ENCODE data around the gene SOX13.

Gene SOX13

DNA sequence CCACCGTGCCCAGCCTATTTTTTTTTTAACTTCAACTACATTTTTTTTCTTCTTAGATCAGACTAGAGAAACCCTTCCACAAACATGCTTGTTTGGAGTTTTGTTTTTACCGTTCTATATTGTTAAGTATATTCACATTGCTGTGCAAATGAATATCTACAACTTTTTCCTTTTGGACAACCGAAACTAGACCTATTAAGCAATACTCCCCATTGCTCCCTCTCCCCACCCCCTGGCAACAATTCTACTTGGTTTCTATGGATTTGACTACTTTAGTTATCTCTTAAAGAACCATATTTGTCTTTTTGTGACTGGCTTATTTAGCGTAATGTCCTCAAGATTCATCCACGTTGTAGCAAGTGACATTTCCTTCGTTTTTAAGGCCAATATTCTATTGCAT, 59.8 kb downstream of the SOX13 start:
- DNase-seq, result no peak

DNA sequence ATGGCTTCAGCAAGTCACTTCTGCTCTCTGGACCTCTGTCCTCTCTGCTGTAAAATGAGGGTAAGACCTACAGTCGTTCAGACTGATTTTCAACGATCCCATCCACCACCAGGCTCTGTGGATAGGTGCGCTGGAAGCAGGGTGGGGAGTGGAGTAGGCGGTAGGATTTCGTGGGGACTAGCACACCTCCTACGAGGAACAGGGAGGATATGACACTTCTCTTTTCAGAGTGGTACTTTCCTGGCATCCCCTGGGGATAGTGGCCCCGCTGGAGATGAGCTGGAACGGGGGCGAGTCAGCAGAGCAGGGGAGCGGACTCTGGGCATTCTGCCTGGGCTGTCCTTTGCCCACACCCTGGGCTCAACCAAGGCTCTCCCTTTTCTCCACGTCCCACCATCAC, 61.2 kb downstream of the SOX13 start:
- no peak for DNase-seq

DNA sequence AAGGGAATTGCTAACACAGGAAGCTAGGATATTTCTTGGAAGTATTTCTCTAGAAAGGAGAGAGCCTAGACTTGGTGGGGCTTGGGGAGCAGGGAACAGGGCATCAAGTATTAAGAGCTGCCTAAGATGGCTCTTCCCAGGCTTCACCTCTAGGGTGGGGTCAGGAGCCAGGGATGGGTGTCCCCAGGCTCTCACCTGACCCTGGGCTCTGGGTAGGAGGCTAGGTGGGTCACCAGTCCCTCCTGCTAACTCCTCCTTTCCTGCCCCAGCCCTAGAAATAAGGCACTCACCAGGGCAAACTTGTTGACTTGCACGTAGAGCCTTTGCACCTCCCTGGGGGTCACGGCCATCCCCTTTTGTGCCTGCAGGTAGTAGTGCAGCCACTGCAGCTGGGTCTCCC, 63.9 kb downstream of the SOX13 start:
- DNase-seq, result no peak

DNA sequence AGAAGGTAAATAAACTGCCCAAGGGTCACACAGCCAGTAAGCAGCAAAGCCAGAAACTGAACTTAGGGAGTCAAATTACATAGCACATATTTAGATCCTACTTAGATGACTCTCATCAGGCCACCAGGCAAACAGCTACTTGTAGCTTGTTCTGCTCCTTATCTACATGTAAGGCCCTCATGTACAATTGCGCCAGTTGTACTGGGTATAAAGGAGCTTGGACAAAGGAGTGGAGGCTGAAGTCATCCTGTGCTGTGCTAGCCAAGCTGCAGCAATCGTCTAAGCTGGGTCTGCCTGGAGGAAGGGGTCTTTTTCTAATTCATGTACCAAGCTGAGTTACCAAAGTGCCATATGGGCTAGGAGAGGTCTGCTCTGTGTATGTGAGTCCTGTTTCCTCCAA, 66.2 kb downstream of the SOX13 start:
- peak; percentile 19 for DNase-seq

DNA sequence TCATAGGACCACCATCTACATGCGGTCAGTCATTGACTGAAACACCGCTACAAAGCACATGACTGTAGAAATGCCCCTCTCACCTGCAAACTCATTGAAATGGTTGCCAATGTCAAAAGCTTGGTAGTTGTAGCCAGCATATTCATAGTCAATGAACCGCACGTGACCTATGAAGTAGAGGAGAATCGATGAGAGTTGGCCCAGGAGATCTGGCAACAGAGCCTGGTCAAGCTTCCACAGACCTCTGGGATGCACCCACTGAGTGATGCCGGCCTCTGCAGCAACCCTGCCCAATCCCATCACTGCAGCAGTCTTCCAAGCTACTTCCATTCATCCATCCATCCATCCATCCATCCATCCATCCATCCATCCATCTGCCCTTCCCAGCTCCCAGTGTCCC, 67.0 kb downstream of the SOX13 start:
- DNase-seq, result no peak

DNA sequence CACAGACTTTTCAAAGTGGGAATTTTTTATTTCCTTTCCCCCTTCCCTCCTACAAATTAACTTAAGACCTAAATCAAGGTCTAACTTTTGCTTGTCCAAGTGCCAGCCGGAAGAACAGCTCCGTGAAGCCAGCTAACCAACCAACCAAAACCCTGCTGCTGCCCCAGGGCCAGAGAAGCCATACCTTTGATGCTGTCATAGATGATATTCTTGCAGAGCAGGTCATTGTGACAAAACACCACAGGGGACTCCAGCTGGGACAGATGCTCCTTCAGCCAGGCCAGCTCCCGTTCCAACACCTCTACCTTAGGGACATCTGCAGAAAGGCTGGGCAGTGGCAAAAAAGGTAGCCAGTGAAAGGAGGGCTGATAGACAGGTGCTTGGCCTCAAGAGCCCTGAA, 68.2 kb downstream of the SOX13 start:
- DNase-seq, result no peak

DNA sequence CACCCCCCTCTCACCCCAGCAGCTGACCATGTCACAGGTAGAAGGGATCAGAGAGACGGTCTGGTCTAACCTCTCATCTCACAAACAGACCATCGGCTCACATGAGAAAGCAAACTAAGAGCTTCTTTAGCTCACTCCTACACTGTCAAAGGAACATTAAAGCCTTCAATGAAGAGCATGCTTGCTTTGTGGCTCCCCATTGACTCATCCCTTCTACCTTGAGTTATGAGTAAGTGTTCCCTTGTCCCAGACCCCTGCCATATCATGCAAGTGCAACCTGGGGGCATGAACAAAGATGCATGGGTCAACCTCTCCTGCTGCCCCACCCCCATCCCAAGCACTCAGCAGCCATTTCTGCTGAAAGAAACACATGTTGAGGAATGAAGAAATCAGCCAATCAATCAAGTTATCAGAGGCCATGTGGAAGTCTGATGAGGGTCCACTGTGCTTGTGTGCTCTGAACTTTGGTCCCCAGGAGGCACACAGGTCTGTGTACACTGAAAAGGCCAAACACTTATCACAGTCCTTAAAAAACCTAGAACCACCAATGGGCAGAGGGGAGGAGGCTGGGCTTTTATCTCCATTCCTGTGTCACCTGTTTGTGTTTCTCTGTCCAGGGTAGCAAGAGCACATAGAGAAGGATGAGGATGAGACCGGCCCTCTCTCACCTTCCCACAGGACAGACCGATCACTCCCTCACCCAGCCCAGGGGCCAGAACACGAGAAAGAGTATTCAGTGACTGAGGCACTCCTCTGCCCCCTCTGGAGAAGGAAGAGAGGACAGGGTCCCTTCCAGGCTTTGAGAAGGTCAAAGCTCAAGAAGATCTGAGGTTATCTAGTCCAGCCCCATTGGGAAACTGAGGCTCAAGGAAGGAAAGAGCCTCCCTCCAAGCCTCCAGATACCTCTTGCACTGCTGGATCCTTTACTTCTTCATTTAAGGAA, 69.4 kb downstream of the SOX13 start:
- peak; percentile 51 for DNase-seq

DNA sequence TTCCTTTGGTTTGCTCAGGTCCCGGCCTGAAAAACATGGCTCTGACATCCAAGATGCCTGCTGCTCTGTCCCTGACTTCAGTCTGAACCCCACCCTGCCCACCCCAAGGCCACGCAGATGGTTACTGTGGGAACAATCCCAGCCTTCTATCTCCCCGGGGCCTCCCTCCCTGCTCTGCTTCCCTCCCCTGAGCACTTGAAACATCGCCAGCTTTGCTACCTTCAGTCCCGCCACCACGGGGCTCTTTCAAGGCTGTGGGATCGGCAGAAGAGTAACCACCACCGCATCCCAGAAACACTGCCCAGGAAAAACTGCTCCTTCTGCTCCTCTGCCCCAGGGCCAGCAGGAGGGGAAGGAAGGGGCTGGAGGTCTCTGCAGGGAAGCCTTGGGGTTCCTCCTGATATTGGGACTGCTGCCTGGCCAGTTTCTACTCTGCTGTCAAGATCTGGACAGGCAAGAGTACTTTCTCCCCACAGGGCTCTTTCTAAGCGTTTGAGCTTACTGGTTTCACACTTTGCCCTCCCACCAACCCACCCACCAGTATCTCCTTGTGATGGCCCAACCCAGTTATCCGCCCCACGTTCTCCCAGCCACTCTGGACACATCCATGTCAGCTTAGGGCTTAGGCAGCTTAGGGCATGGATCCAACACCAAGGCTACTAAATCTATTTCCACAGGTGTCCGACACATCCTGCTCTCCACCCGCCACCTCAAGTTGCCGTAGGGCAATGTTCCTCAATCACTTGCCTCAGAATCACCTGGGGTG, 70.5 kb downstream of the SOX13 start:
- DNase-seq, result no peak

DNA sequence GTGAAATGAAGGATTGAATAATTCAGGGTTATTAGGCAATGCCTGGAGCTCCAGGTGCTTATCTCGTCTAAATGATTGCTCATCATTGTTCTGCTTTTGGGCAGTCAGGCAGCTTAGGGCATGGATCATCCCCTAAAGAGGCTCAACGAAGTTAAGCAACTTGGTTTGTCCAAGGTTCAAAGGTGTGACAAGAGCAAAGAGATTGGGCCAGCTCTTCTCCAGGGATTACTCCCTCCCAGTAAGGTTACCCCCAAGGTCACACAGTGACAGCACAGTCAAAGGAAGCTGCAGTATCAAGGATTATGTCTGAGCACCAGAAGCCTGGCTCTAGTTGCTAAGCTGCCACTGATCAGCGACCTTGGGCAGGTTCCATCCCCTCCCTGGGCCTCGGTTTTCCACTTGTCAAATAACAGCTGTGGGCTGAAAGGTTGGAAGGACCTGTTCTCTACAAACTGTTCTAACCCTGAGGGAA, 72.2 kb downstream of the SOX13 start:
- DNase-seq, result no peak

DNA sequence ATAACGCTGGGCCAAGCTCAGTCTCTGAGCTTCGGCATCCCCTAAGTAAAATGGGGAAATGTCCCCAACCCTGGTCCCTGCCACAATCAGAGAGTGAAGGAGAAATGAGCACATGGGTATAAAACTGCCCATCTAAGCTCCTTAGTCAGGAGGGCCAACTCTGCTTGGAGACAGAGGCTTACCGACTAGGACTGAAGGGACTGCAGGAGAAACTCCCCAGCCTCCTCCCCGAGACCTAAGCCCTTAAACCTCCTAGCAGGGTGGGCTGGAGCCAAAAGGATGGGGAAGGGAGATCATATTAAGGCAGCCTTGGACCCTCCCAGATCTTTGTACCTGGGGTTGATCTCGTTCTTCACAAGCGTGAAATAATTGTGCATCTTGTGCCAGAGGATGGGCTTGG, 73.4 kb downstream of the SOX13 start:
- no peak for DNase-seq

DNA sequence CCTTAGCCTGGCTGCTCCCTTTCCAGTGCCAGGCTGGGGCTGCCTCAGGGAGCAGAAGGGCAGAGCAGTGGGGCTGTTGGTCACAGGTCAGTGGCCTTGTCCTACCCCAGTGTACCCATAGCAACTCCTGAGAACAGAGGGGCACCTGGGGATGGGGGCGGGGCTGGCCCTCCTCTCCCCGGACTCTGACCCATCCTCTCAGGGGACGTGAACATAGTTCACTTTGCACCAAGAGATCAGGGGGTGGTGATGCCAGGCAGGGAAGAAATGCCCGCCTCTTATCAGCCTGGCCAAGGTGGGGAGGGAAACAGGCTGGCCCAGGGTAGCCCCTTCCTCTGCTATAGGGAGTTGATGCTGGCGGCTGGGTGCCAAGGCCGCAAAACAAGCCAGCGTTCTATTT, 74.0 kb downstream of the SOX13 start:
- DNase-seq, result no peak

DNA sequence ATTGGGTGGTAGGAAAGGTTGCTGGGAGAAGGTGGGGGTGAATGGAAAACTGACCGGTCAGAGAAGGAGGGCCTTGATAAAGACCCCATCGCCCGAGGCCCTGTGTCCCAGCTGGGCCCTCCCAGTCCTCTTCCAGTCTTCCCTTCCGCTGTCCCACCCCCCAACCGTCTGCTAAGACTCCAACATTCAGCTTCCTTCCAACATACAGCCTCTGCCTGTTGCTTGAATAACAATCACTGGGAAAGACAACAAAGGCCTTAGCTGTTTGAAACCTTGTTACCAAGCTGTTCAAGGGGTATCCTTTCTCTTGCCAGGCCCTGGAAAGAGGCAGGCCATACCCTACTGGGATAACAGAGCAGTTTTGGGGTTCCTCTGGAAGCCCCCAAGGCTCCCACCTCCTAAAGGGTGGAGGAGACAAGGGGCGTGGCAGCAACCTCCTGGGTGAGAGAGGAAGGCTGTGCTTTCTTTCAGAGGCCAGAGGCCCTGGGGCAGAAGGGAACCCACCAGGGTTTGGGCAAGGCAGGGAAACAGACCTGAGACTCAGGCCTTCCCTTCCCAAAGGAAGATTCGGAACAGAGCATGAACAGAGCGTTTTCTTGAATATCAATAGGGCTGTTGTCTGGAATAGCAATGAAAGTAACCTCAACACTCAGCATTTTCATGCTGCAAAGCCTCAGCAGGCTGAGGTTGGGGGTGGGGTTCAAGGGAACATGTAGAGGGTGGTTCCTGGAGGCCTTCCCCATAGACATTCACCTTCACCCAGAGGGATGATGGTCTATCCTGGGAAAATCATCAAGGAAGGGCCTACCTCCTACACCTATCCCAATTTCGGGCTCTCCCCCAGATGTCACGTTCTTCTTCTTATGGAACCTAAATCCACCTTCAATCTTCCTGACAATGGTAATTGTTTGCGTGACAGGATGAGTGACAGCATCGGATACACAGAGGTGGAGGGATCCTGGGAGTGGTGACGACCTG, 74.8 kb downstream of the SOX13 start:
- no peak for DNase-seq

DNA sequence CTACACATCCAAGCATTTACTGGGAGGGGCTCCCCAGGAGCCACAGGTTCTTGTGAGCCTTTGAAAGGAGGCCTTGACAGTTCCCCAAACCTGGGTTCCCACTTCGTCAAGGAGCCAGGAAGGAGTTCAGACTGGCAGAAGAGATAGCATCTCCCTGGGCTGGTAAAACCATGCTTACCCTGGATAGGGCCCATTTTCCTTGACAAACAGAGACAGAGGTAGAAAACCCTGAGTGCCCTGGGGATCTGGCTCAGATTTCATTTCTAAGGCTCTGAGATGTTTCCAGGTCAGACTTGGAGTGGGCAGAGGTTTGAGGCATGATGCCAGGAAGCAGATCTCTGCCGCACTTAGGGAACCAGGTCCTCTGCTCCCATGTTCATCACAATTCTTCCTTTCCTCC, 76.2 kb downstream of the SOX13 start:
- DNase-seq, result peak; percentile 33

DNA sequence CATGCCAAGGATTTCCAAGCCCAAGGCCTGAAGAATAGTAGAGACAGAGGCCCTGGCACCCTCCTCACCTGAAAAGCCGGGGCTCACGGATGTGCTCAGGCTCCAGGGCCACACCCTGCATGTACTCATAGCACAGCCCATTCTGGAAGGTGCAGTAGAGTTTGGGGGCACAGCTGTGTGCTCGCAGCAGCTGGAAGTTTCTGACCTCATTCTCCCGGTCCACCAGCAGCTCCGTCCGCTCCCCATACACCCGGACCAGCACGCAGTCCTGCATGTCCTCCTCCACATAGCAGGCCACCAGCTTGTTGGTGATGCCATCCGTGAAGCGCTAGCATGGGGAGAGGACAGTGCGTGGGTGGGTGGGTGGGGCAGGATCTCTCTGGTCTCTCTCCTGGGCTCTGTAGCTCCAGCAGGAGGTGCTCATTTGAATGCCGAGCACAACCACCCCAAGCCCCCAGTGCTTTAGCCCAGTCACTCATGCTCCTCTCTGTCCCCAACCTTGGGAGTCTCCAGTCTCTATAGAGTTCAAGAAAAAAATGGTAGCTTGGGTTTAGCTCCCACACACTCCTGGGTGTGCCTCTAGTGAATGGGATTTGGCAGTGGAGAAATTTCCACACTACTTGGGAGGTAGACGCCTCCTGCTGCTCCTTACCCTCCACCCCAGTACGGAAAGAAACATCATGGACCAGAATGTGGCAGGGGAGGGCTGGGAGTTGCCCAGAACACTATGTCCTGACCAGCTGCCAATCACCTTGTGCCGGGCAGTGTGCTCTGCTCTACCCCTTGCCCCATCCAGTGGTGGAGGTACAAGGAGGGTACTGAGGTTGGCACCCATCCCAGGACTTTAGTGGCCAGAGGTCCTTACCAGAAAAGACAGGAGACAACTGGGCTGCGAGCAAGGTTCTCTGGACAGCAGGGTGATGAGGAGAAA, 77.0 kb downstream of the SOX13 start:
- no peak for DNase-seq

DNA sequence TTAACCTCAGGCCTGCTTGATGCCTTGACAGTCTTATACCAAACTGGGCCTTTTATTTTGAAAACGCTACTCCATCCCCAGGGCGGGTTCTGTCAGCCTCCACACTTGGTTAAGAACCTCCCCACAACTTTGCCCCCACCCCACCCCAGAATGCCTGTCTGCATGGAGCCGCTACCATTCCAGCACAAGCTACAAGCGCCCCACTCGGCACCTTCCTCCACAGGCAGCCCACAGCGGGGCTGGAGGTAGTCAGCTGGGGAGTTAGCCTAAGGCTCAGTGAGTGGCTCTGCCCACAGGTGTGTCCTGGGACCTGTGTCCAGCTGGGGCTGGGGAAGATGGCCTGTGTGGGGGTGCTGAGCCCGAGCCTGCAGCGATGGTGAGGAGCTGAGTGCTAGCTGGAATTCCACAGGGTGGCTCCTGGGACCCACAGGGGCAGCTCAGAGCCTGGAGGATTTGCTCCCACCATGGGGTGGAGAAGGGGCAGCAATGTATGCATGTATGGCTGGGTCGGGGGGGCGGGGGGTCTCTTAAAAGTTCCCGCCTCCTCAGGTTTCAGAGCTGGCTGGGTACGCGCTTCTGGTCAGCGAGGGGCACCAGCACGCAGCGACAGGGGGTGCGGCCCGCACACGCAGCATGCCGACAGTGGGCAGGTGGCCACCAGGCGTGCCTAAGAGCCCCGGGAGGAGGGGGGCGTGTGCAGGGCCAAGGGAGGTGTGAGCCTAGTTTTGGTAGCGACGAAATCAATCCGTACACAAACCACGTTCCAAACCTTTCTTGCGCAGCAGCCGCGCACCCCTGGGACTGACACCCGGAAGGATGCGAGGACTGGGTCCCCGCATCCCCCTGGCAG, 78.0 kb downstream of the SOX13 start:
- DNase-seq, result peak; percentile 69

DNA sequence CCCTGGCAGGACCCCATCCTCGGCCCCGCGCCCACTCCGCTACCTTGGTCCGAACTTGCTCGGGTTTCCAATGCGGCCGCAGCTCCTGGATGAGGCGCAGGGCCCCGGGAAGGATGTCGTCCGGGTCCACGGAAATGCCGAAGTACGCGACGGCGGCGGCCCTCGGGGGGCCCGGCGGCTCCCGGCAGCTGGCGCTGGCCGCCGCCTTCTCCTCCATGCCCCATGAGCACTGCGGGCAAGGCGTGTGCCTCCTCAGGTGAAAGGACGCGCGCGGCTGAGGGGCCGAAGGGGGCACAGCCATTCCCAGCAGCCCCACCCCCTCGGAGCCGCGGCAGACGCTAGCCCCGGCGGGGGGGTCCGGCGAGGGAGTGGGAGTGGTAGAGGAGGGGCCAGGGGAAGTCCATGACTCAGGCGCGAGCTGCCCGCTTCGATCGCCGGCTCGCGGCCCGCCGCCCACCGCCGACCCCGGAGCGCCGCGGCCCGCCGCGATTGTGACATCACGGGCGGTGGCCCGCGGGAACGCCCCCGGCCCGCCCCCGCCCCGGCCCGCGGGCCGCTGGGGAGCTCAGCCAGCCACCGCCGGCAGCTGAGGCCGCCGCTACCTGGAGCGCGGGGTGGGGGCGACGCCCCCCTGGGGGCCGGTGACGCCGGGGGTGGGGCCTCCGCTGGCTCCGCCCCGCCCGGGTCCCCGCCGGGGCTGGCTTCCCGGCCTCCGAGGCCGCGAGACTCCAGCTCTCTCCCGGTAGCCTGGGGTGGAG, 78.8 kb downstream of the SOX13 start, which contains the start of gene ETNK2:
Gene ETNK2 (minus strand): TSS at position 493 of the 758 bp plus-strand sequence. CDS start 192 bp downstream, at position 301.
- peak; percentile 87 for DNase-seq

DNA sequence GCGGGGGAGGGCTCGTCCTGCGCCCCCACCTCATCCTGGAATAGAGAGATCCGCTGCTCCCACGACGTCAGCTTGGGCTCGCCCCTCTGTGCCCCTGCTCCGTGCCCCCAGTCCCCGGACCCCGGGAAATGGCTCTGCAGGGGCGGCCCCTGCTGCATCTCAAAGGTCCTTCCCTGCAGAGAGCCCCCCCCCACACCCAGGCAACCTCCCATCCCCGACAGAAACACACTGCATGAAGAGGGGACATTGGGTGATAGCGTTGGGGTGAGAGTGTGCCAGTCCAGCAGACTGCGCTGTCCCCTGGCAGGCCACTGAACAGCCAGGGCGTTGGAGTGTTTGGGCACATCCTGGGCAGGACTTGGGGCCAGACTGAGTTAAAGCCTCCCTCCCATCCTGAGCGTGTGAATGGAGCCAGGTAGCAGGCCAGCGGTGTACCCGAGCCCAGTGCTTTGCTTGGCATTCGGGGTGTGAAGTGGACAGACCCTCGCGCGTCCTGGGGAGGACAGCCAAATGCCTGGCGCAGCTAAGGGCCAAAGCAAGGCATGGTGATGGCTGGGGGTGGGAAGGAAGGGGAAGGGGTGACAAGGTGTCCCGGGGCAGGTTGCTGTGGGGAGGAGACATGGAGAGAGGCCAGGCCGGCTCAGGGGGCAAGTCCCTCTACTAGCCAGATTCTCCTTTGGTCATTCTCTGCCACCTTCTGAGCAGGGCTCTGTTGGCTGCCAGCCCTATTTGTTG, 79.6 kb downstream of the SOX13 start:
- peak; percentile 69 for DNase-seq

DNA sequence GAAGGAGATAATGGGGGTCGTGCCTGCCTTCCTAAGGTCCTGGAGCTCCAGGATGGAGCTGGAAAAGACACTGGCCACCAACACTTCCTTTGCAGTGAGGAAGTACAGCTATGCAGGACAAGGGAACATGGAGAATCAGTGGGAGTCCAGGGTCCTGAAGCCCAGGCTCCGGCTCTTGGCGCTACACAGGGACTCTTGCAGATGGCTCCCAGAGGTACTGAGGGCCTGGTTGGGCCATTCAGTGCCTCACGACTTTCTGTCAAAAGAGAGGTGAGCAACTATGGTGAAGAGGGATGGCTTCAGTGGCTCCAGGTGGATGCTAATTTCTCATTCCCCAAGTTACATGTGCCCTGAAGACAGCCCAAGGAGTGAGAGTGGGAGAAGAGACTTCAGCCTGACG, 80.8 kb downstream of the SOX13 start:
- no peak for DNase-seq

All from DMS53 (cell line).